ENCODE data around the gene LCN10.
A peak's percentile ranks its signal among the peaks of the same experiment; 100 is the strongest.

The LCN10 gene

GRCh38 chr9:136734837-136735496, 7.8 kb downstream of the LCN10 start:
- no peak for DNase-seq

- no peak for DNase-seq
Observed at GRCh38 chr9:136733611-136734010, 9.1 kb downstream of the LCN10 start.

- no peak for DNase-seq
Observed at GRCh38 chr9:136732444-136733178, 10.1 kb downstream of the LCN10 start.

- DNase-seq = no peak
Observed at GRCh38 chr9:136729926-136730325, 12.8 kb downstream of the LCN10 start.

- no peak for DNase-seq
Observed at GRCh38 chr9:136729144-136729543, 13.6 kb downstream of the LCN10 start.

- no peak for DNase-seq
Observed at GRCh38 chr9:136728548-136729123, 14.1 kb downstream of the LCN10 start.

- DNase-seq = peak; percentile 81
Observed at GRCh38 chr9:136728080-136728547, 14.6 kb downstream of the LCN10 start.

- no peak for DNase-seq
Observed at GRCh38 chr9:136726631-136727191, 16.0 kb downstream of the LCN10 start.

GRCh38 chr9:136726118-136726517, 16.6 kb downstream of the LCN10 start:
- DNase-seq = no peak

GRCh38 chr9:136725612-136726011, 17.1 kb downstream of the LCN10 start:
- DNase-seq = no peak

- no peak for DNase-seq
Observed at GRCh38 chr9:136724772-136725171, 18.0 kb downstream of the LCN10 start.

GRCh38 chr9:136723989-136724388, 18.8 kb downstream of the LCN10 start:
- no peak for DNase-seq

GRCh38 chr9:136723362-136723976, 19.3 kb downstream of the LCN10 start:
- no peak for DNase-seq

GRCh38 chr9:136722969-136723356, 19.8 kb downstream of the LCN10 start:
- no peak for DNase-seq

GRCh38 chr9:136722093-136722968, 20.4 kb downstream of the LCN10 start:
- DNase-seq = no peak

GRCh38 chr9:136721339-136722092, 21.2 kb downstream of the LCN10 start:
- no peak for DNase-seq

- no peak for DNase-seq
Observed at GRCh38 chr9:136720898-136721338, 21.8 kb downstream of the LCN10 start.

GRCh38 chr9:136720251-136720897, 22.4 kb downstream of the LCN10 start:
- no peak for DNase-seq

GRCh38 chr9:136719195-136719880, 23.4 kb downstream of the LCN10 start:
- DNase-seq = peak in 1 of 2 donors; percentile 41
